Measurements from ENCODE around the gene GSK3B. TPM values are rescaled to one million over a fixed set of nuclear protein-coding genes. Genes with fewer than 3 reads are reported as not detected.

GSK3B gene
- total and polyA plus RNA-seq, 10 of the 15 experiments (the other 5 are each of a cell fraction or from before 2014, with no cell fraction given): 8.5 to 49.8 (median 25.5) TPM

- Histone ChIP-seq H3K9ac (ENCODE audit: control insufficient read depth, insufficient read depth, low read length) (no peak overlapping the region), H3K79me2 (ENCODE audit: control insufficient read depth, insufficient read depth, low read length) (peaks cover 33% of the 10 kb centered on the region), H4K20me1 (ENCODE audit: control insufficient read depth, insufficient read depth) (no peaks in the 10 kb centered on the region), H3K36me3 (ENCODE audit: control insufficient read depth in 2 of 2, insufficient read depth in 2 of 2, low read length in 1 of 2) (no peaks in the 10 kb centered on the region), H3K9me3 (replicated peaks; ENCODE audit: control insufficient read depth, insufficient read depth, low read length) (no peaks in the 10 kb centered on the region; the same call in 1 of the 3 replicates), H3K4me1 (ENCODE audit: control insufficient read depth, insufficient read depth, low read length) (no peaks in the 10 kb centered on the region), H3K4me3 (no peak overlapping the region), H2AFZ (ENCODE audit: control insufficient read depth, low read depth, low read length) (no peak overlapping the region), H3K4me2 (ENCODE audit: control insufficient read depth, insufficient read depth) (no peak overlapping the region), H3K27me3 (replicated peaks in 1 of 2; ENCODE audit: control insufficient read depth in 2 of 2, insufficient read depth in 2 of 2, low read length in 1 of 2) (no peaks in the 10 kb centered on the region), H3K27ac (ENCODE audit: control insufficient read depth, insufficient read depth) (no peak overlapping the region)
- BruUV-seq (replicated peaks): no TSS peak
- intact Hi-C loops (cut with micrococcal nuclease; ENCODE audit: unreplicated experiment): no loop called here
- POLR2A ChIA-PET: interaction anchor here (0.6 to 1.4 kb wide), 2 partner anchors 13 to 122 kb away, joined by 3 to 6 read pairs; no protein-coding TSS in a partner anchor
- no peak for DNase-seq (ENCODE audit: low read depth, low spot score)
- RAD21 ChIA-PET (ENCODE audit: unreplicated experiment): no interaction called here
- ATAC-seq: no peak
- in situ Hi-C loops (cut with MboI): no loop called here
- CTCF ChIA-PET: interaction anchor here (0.5 to 1.5 kb wide), 2 partner anchors 13 to 1565 kb away, joined by 3 to 4 read pairs; no protein-coding TSS in a partner anchor
- TF ChIP-seq ZNF384 (IDR thresholded peaks at IDR 0.05; ENCODE audit: borderline replicate concordance, low read depth, low read length): no peak
- no peak for TF ChIP-seq KAT2A (conservative IDR thresholded peaks at IDR 0.05; ENCODE audit: control insufficient read depth, low read depth, low read length)
- TF ChIP-seq PAX5 (IDR thresholded peaks at IDR 0.05; ENCODE audit: borderline replicate concordance, low read depth, low read length): no peak
- no peak for TF ChIP-seq NFYB (IDR thresholded peaks at IDR 0.05; ENCODE audit: insufficient read depth, low read depth, low read length)
- TF ChIP-seq KLF5 (IDR thresholded peaks at IDR 0.05; ENCODE audit: partially characterized antibody): no peak
- TF ChIP-seq LARP7 (IDR thresholded peaks at IDR 0.05): no peak
- TF ChIP-seq POLR2A (IDR thresholded peaks at IDR 0.05; ENCODE audit: low read depth, low read length): no peak
- TF ChIP-seq TCF12 (IDR thresholded peaks at IDR 0.05; ENCODE audit: low read depth, low read length): no peak
- TF ChIP-seq PAX8 (IDR thresholded peaks at IDR 0.05): no peak
- TF ChIP-seq HDAC2 (IDR thresholded peaks at IDR 0.05): no peak
- TF ChIP-seq ZBTB11 (CRISPR knock-in tag; IDR thresholded peaks at IDR 0.05): no peak
- TF ChIP-seq HDGF (IDR thresholded peaks at IDR 0.05): no peak
- TF ChIP-seq CTCF (IDR thresholded peaks at IDR 0.05 in 2 of 3, conservative IDR thresholded peaks at IDR 0.05 in 1 of 3; ENCODE audit: control insufficient read depth in 2 of 3, extremely low read depth in 1 of 3, insufficient read depth in 1 of 3, low read depth in 3 of 3, low read length in 3 of 3): no peak
- no peak for TF ChIP-seq MEF2A (IDR thresholded peaks at IDR 0.05; ENCODE audit: insufficient read depth, low read depth, low read length)
- TF ChIP-seq NFYA (IDR thresholded peaks at IDR 0.05; ENCODE audit: borderline replicate concordance, low read depth, low read length): no peak
- no peak for TF ChIP-seq DPF2 (IDR thresholded peaks at IDR 0.05)
- no peak for TF ChIP-seq HDAC6 (IDR thresholded peaks at IDR 0.05; ENCODE audit: unreplicated experiment)
- TF ChIP-seq POU2F2 (IDR thresholded peaks at IDR 0.05; ENCODE audit: borderline replicate concordance, low read depth, low read length): no peak
- FAIRE-seq: peak; percentile 31
- WGBS (ENCODE audit: insufficient coverage, insufficient replicate concordance, low lambda C conversion rate, missing lambda C conversion rate): 98% methylated on average over 2 of the region's 2 CpGs
- SMC1A ChIA-PET (ENCODE audit: uncharacterized antibody, unreplicated experiment): interaction anchor here (1.9 kb wide), 1 partner anchor 78 kb away, joined by 6 read pairs; no protein-coding TSS in a partner anchor
These were observed 119.6 kb downstream of the GSK3B start for GRCh38 chr3:119974656-119975055.
